ENCODE results near the gene LRP5.

LRP5 gene

DNA sequence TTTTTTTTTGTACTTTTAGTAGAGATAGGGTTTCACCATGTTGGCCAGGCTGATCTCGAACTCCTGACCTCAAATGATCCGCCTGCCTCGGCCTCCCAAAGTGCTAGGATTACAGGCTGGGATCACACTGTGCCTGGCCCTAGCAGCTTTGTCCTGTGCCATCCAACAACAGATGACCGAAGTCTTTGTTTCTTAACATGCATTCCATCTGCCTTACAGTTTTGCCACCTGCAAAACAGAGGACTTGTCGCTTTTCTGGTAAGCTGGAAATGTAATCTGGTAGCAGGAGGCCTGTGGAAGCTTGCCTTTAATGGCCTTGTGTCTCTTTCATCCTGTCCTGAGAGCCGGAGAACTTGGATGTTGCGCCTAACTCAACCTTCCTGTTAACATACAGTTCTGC lies 89.5 kb downstream of the LRP5 start:
- no peak overlapping the region for H3K27ac ChIP-seq
- no peaks in the 10 kb centered on the region for H3K36me3 ChIP-seq
- H3K27me3 ChIP-seq, result no peaks in the 10 kb centered on the region
- TF ChIP-seq, protein P1, sequence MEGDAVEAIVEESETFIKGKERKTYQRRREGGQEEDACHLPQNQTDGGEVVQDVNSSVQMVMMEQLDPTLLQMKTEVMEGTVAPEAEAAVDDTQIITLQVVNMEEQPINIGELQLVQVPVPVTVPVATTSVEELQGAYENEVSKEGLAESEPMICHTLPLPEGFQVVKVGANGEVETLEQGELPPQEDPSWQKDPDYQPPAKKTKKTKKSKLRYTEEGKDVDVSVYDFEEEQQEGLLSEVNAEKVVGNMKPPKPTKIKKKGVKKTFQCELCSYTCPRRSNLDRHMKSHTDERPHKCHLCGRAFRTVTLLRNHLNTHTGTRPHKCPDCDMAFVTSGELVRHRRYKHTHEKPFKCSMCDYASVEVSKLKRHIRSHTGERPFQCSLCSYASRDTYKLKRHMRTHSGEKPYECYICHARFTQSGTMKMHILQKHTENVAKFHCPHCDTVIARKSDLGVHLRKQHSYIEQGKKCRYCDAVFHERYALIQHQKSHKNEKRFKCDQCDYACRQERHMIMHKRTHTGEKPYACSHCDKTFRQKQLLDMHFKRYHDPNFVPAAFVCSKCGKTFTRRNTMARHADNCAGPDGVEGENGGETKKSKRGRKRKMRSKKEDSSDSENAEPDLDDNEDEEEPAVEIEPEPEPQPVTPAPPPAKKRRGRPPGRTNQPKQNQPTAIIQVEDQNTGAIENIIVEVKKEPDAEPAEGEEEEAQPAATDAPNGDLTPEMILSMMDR (IDR thresholded peaks at IDR 0.05), result no peak
- H3K9me3 ChIP-seq, result no peaks in the 10 kb centered on the region
- H3K4me3 ChIP-seq (ENCODE audit: low read depth in 1 of 2, low read length in 1 of 2), result no peak overlapping the region
- no peaks in the 10 kb centered on the region for H3K4me1 ChIP-seq (ENCODE audit: control insufficient read depth in 1 of 2, insufficient read depth in 1 of 2, low read depth in 1 of 2, low read length in 1 of 2)

DNA sequence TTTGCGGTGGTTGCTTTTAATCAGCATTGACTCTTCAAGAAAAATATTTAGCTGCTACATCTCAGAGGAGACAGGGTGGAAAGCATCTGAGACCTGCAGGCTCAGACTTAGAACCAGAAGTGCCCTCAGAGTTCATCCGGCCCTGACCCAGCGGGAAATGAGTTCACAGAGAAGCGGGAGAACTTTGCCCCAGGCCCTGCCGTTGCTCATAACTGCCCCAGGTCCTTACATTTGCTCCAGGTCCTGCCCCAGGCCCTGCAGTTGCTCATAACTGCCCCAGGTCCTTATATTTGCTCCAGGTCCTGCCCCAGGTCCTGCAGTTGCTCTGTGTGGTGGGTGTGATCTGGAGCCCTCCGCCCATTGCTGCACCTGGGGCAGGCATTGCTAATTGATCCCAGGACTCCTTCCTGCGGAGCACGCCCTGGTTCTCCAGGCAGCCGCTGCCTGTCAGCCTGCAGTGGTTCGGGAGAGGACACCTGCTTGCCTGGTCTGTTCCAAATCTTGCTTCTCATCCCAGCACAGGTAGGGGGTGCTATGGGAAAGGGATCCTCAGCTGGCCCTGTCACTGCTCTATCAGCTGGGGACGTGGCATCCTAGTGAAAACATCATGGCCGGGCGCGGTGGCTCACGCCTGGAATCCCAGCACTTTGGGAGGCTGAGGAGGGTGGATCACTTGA lies 90.1 kb downstream of the LRP5 start:
- no peaks in the 10 kb centered on the region for H3K27me3 ChIP-seq

DNA sequence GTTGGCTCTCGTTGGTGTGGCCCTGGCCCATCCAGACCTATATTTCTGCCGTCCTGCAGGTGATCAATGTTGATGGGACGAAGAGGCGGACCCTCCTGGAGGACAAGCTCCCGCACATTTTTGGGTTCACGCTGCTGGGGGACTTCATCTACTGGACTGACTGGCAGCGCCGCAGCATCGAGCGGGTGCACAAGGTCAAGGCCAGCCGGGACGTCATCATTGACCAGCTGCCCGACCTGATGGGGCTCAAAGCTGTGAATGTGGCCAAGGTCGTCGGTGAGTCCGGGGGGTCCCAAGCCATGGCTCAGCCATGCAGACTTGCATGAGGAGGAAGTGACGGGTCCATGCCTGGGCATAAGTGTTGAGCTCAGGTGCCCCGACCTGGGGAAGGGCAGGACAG lies 91.0 kb downstream of the LRP5 start:
- TF ChIP-seq, protein P1 (IDR thresholded peaks at IDR 0.05), result no peak
- Histone ChIP-seq H3K4me1 (ENCODE audit: control insufficient read depth in 1 of 2, insufficient read depth in 1 of 2, low read depth in 1 of 2, low read length in 1 of 2) (no peaks in the 10 kb centered on the region), H3K36me3 (no peaks in the 10 kb centered on the region), H3K27ac (no peak overlapping the region), H3K9me3 (no peaks in the 10 kb centered on the region), H3K27me3 (no peaks in the 10 kb centered on the region), H3K4me3 (ENCODE audit: low read depth in 1 of 2, low read length in 1 of 2) (no peak overlapping the region)

More for the DNA sequence above, 90.1 kb downstream of the LRP5 start:
- H3K36me3 ChIP-seq, result no peaks in the 10 kb centered on the region
- no peaks in the 10 kb centered on the region for H3K9me3 ChIP-seq
- no peaks in the 10 kb centered on the region for H3K4me1 ChIP-seq (ENCODE audit: control insufficient read depth in 1 of 2, insufficient read depth in 1 of 2, low read depth in 1 of 2, low read length in 1 of 2)
- no peak overlapping the region for H3K4me3 ChIP-seq (ENCODE audit: low read depth in 1 of 2, low read length in 1 of 2)
- TF ChIP-seq, protein P1 (IDR thresholded peaks at IDR 0.05), result no peak
- H3K27ac ChIP-seq, result no peak overlapping the region

DNA sequence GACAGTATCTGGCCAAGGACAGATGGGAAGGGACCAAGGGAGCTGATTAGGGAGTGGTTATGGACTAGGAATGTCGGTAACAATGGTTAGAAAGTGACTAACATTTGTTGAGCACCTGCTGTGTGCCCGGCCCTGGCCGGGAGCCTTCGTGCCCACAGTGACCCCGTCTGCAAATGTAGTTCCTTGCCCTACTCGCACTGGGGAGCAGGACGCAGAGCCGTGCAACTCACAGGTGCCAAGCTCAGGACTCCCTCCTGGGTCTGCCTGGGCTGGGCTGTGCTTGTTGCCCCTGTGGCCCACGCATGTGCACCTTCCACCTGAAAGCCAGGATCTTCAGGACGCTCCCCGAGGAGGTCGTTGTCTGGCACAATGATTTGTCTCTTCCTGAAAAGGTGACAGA lies 91.4 kb downstream of the LRP5 start:
- H3K27ac ChIP-seq, result no peak overlapping the region
- H3K4me1 ChIP-seq (ENCODE audit: control insufficient read depth in 1 of 2, insufficient read depth in 1 of 2, low read depth in 1 of 2, low read length in 1 of 2), result no peaks in the 10 kb centered on the region
- H3K27me3 ChIP-seq, result no peaks in the 10 kb centered on the region
- H3K9me3 ChIP-seq, result no peaks in the 10 kb centered on the region
- H3K36me3 ChIP-seq, result no peaks in the 10 kb centered on the region
- no peak overlapping the region for H3K4me3 ChIP-seq (ENCODE audit: low read depth in 1 of 2, low read length in 1 of 2)
- TF ChIP-seq, protein P1 (IDR thresholded peaks at IDR 0.05), result no peak

DNA sequence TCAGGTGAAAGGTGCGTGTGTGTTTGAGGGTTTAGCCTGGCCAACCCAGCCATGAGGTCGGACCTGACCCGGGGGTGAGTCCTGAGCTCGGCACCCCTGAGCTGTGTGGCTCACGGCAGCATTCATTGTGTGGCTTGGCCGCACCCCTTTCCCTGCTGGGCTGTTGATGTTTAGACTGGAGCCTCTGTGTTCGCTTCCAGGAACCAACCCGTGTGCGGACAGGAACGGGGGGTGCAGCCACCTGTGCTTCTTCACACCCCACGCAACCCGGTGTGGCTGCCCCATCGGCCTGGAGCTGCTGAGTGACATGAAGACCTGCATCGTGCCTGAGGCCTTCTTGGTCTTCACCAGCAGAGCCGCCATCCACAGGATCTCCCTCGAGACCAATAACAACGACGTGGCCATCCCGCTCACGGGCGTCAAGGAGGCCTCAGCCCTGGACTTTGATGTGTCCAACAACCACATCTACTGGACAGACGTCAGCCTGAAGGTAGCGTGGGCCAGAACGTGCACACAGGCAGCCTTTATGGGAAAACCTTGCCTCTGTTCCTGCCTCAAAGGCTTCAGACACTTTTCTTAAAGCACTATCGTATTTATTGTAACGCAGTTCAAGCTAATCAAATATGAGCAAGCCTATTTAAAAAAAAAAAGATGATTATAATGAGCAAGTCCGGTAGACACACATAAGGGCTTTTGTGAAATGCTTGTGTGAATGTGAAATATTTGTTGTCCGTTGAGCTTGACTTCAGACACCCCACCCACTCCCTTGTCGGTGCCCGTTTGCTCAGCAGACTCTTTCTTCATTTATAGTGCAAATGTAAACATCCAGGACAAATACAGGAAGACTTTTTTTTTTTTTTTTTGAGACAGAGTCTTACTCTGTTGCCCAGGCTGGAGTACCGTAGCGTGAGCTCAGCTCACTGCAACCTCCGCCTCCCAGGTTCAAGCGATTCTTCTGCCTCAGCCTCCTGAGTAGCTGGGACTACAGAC lies 94.2 kb downstream of the LRP5 start:
- Histone ChIP-seq H3K9me3 (no peaks in the 10 kb centered on the region), H3K4me3 (ENCODE audit: low read depth in 1 of 2, low read length in 1 of 2) (no peak overlapping the region), H3K27ac (no peak overlapping the region), H3K4me1 (ENCODE audit: control insufficient read depth in 1 of 2, insufficient read depth in 1 of 2, low read depth in 1 of 2, low read length in 1 of 2) (no peaks in the 10 kb centered on the region), H3K36me3 (no peaks in the 10 kb centered on the region), H3K27me3 (no peaks in the 10 kb centered on the region)
- TF ChIP-seq, protein P1 (IDR thresholded peaks at IDR 0.05), result no peak
